Endothelial cell of umbilical vein (primary cell): ENCODE measurements around the gene RAB44. TPM values are rescaled to one million over a fixed set of nuclear protein-coding genes. Genes with fewer than 3 reads are reported as not detected.

Source experiments
- BruUV-seq: library from RNA; stranded (reverse); fragments of 400-500 nt; replicated peaks from 2 replicates; lab custom pipeline; 2021; lab: Mats Ljungman, UMichigan
- CTCF ChIA-PET: fragments of 300-600, 350-600 bp; sonication (Branson Sonifier 250); formaldehyde crosslinking; loops from one replicate; lab custom pipeline; 2021; ENCODE audit warnings: antibody characterized with exemption, inconsistent platforms; lab: Charles Lee
- POLR2A ChIA-PET: fragments of 300-600, 350-600 bp; sonication (Branson Sonifier 250); formaldehyde crosslinking; loops from one replicate; lab custom pipeline; 2021; ENCODE audit warnings: antibody characterized with exemption, inconsistent platforms; lab: Charles Lee
- DNase-seq: peaks from one replicate; pipeline ENCODE4 v3.0.0-alpha.2; 2011; ENCODE audit warnings: low read depth, low spot score
- FAIRE-seq: peaks from 2 replicates; lab custom pipeline; 2011; peaks lifted over from hg19 to GRCh38; lab: Jason Lieb, UNC
- H2AFZ ChIP-seq: 2 replicates; pipeline ENCODE4 v1.6.0; 2012; ENCODE audit warnings: low read depth, low read length, control low read depth, inconsistent platforms
- H3K27ac ChIP-seq: 2 replicates; pipeline ENCODE4 v1.5.1; 2011; ENCODE audit warnings: low read depth, mild to moderate bottlenecking, control low read depth, low read length, moderate library complexity; ENCODE audit not compliant: insufficient read depth
- H3K27me3 ChIP-seq, 2 experiments: 2 replicates each; pipeline versions ENCODE4 v1.6.0 to v1.6.1; 2011; ENCODE audit warnings: low read length in 2 of 2, mixed read lengths in 1 of 2; ENCODE audit not compliant: control insufficient read depth in 2 of 2, insufficient read depth in 2 of 2
- H3K36me3 ChIP-seq, 2 experiments: 2 replicates in 1 of 2; 3 replicates in 1 of 2; pipeline ENCODE4 v1.5.1; 2011; ENCODE audit warnings: low read length in 2 of 2, mild to moderate bottlenecking in 1 of 2, moderate library complexity in 1 of 2; ENCODE audit not compliant: control insufficient read depth in 2 of 2, insufficient read depth in 2 of 2; ENCODE audit errors: extremely low read depth in 1 of 2
- H3K4me1 ChIP-seq: 3 replicates; pipeline ENCODE4 v1.5.1; 2011; ENCODE audit warnings: mild to moderate bottlenecking, low read length; ENCODE audit not compliant: control insufficient read depth, insufficient read depth; ENCODE audit errors: extremely low read depth
- H3K4me2 ChIP-seq: 2 replicates; pipeline ENCODE4 v1.6.1; 2011; ENCODE audit warnings: low read length, control low read depth, mixed read lengths; ENCODE audit not compliant: insufficient read depth
- H3K4me3 ChIP-seq, 3 experiments: fragments of 200-600 bp in 1 of 3; sonication (generic), shearing (Covaris generic) in 1 of 3; replicated peaks in 1 of 3; 2 replicates each; pipeline ENCODE4 v1.5.1; 2011 to 2016; ENCODE audit warnings: control low read depth in 3 of 3, low read length in 3 of 3, mild to moderate bottlenecking in 2 of 3, inconsistent platforms in 1 of 3, low read depth in 1 of 3, moderate library complexity in 1 of 3; ENCODE audit not compliant: insufficient read depth in 1 of 3
- H3K79me2 ChIP-seq: 2 replicates; pipeline ENCODE4 v1.6.0; 2012; ENCODE audit warnings: low read length, inconsistent platforms; ENCODE audit not compliant: control insufficient read depth, insufficient read depth
- H3K9ac ChIP-seq: replicated peaks from 2 replicates; pipeline ENCODE3; 2011; ENCODE audit warnings: low read length, control low read depth; ENCODE audit not compliant: insufficient read depth; ENCODE audit errors: extremely low read depth
- H3K9me1 ChIP-seq: replicated peaks from 3 replicates; pipeline ENCODE4 v1.6.0; 2011; ENCODE audit warnings: mild to moderate bottlenecking, low read length; ENCODE audit not compliant: control insufficient read depth, insufficient read depth; ENCODE audit errors: extremely low read depth
- H3K9me3 ChIP-seq: replicated peaks from 2 replicates; pipeline ENCODE4 v1.5.1; 2012; ENCODE audit warnings: low read length, inconsistent platforms; ENCODE audit not compliant: control insufficient read depth, insufficient read depth
- H4K20me1 ChIP-seq: replicated peaks from 2 replicates; pipeline ENCODE3; 2011; ENCODE audit warnings: mild to moderate bottlenecking, low read length; ENCODE audit not compliant: control insufficient read depth, insufficient read depth; ENCODE audit errors: extremely low read depth
- EZH2 ChIP-seq: IDR thresholded peaks from 2 replicates; pipeline ENCODE4 v1.6.1; 2012; ENCODE audit warnings: borderline replicate concordance, low read depth, mild to moderate bottlenecking, moderate library complexity, low read length, inconsistent platforms; ENCODE audit not compliant: severe bottlenecking
- FOS ChIP-seq: IDR thresholded peaks from 2 replicates; pipeline ENCODE4 v1.6.1; 2011; ENCODE audit warnings: mild to moderate bottlenecking, low read length, moderate library complexity, borderline replicate concordance; ENCODE audit not compliant: insufficient read depth
- GATA2 ChIP-seq: IDR thresholded peaks from 2 replicates; pipeline ENCODE4 v1.7.0; 2011; ENCODE audit warnings: low read depth, mild to moderate bottlenecking, moderate library complexity, mixed read lengths, low read length; ENCODE audit not compliant: insufficient read length, insufficient read depth
- JUN ChIP-seq: IDR thresholded peaks from 2 replicates; pipeline ENCODE4 v1.6.1; 2011; ENCODE audit warnings: borderline replicate concordance, low read depth; ENCODE audit not compliant: insufficient read length, insufficient read depth
- MYC ChIP-seq: IDR thresholded peaks from one replicate; pipeline ENCODE4 v1.6.1; 2011; ENCODE audit warnings: mild to moderate bottlenecking, low read depth, low read length
- POLR2A ChIP-seq: IDR thresholded peaks from 2 replicates; pipeline ENCODE4 v1.6.1; 2012; ENCODE audit warnings: low read depth, mild to moderate bottlenecking, control low read depth, low read length
- POLR2AphosphoS5 ChIP-seq: IDR thresholded peaks from 2 replicates; pipeline ENCODE4 v1.6.1; 2012; ENCODE audit warnings: low read depth, mild to moderate bottlenecking, control low read depth, low read length, moderate library complexity; ENCODE audit not compliant: insufficient read depth
- dilution Hi-C: fragments of 300-500 bp; cut with MboI; formaldehyde crosslinking; loops from one replicate; pipeline ENCODE4 v1.15.0; 2019; ENCODE audit warnings: low sequenced_read_pairs; ENCODE audit not compliant: extremely low pct_ligation_motif_present
- intact Hi-C: fragments of 100-400 bp; cut with micrococcal nuclease; formaldehyde crosslinking; loops from one replicate; pipeline ENCODE4 v1.10.0; 2022
- polyA plus RNA-seq, 4 experiments: library from polyadenylated mRNA; depleted of rRNA in 3 of 4; stranded (reverse) in 3 of 4; unstranded in 1 of 4; fragments of >200 nt; gene quantifications; 2 replicates each; pipeline versions ENCODE4 v1.2.1 to v1.2.3, GENCODE V29; 2011 to 2012; ENCODE audit warnings: missing spikeins in 1 of 4
- total RNA-seq: library from RNA; stranded (reverse); gene quantifications from 2 replicates; pipeline ENCODE4 v1.2.3, GENCODE V29; 2021
- TF ChIP-seq, protein P1 (sequence below): IDR thresholded peaks from 2 replicates; pipeline ENCODE4 v1.6.1; 2011; ENCODE audit not compliant: insufficient read depth, insufficient read length

Gene RAB44
- total and polyA plus RNA-seq, 2 donors (not counting 3 experiments of a cell fraction or from before 2014, with no cell fraction given), result 0.03 to 0.11 TPM

DNA sequence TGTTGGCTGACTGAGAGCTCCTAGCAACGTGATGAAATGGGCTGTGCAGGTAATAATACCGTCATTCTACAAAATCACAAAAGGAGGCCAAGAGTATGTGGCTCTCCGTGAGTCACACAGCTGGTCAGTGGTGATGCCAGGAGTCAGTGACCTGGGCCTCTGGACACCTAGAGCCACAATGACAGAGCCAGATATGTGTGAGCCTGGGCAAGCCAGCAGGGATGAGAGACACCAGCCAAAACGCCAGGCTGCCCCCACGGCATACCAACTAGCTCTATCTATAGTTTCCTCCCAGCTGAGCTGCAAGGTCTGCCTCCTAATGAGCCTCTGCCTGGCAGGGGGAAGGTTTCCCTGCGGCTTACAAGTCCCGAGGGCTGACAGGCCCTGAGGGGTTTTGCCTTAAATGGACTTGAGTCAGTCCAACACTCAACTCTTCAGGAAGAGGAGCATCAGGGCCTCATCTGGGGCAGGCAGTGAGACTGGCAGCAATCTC, 71.6 kb downstream of the RAB44 start:
- Histone ChIP-seq H3K4me1 (peaks cover 19% of the 10 kb centered on the region), H3K9me3 (no peaks in the 10 kb centered on the region), H4K20me1 (no peaks in the 10 kb centered on the region), H3K79me2 (no peaks in the 10 kb centered on the region), H3K9me1 (no peaks in the 10 kb centered on the region), H3K27ac (no peak overlapping the region), H3K9ac (no peak overlapping the region), H2AFZ (no peak overlapping the region), H3K4me3 (no peak overlapping the region), H3K4me2 (no peak overlapping the region), H3K27me3 (no peaks in the 10 kb centered on the region), H3K36me3 (peaks cover 0 to 5% of the 10 kb centered on the region in 2 experiments)
- TF ChIP-seq EZH2, result no peak
- TF ChIP-seq, protein P1, sequence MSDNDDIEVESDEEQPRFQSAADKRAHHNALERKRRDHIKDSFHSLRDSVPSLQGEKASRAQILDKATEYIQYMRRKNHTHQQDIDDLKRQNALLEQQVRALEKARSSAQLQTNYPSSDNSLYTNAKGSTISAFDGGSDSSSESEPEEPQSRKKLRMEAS, result no peak
- TF ChIP-seq POLR2AphosphoS5, result no peak
- TF ChIP-seq JUN, result no peak
- no peak for TF ChIP-seq FOS
- TF ChIP-seq POLR2A, result no peak
- TF ChIP-seq MYC, result no peak
- TF ChIP-seq GATA2, result no peak
- ChIA-PET POLR2A (no interaction called here), CTCF (interaction anchor here (0.7 to 26.6 kb wide), 11 partner anchors 10 to 441 kb away, joined by 3 to 552 read pairs (median 8); no protein-coding TSS in a partner anchor)
- dilution Hi-C loops (no loop called here), intact Hi-C loops (loop anchor here (10.0 kb wide), 1 partner anchor 216 kb away; the partner anchor contains the start of gene MTCH1)
- no peak for DNase-seq
- no TSS peak for BruUV-seq
- peak; percentile 58 for FAIRE-seq
